H4 (cell line): ENCODE results near the gene DLX6. TPM values are rescaled to one million over a fixed set of nuclear protein-coding genes. Genes with fewer than 3 reads are reported as not detected.

Experiments used
- DNase-seq: peaks from one replicate; pipeline ENCODE4 v3.0.0-alpha.2; 2015; ENCODE audit warnings: low spot score
- total RNA-seq: library from RNA; depleted of rRNA; stranded (reverse); fragments of >200 nt; shearing (Covaris generic); gene quantifications from 2 replicates; pipeline ENCODE4 v1.2.3, GENCODE V29; 2014

DLX6 gene
- total RNA-seq, 1 experiment from 2014 or later: 1.7 TPM

DNA sequence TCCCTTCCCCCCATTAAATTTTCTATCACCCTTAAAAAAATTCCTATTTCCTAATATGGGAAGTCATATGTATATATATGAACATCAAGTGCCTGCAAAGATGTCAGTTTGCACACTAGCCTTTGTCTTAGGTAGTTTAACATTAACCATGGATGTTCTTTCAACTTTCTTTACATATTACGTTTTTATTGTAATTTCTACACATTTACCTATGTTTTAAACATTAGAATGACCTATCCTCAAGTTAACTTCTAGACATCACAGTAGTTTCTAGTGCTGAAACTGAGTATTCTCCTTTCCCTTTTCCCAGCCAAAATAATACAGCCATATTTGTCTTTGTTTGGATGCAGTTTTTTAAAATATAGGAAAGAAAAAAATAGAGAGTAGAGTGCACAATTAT, 5.8 kb downstream of the DLX6 start:
- no peak for DNase-seq

DNA sequence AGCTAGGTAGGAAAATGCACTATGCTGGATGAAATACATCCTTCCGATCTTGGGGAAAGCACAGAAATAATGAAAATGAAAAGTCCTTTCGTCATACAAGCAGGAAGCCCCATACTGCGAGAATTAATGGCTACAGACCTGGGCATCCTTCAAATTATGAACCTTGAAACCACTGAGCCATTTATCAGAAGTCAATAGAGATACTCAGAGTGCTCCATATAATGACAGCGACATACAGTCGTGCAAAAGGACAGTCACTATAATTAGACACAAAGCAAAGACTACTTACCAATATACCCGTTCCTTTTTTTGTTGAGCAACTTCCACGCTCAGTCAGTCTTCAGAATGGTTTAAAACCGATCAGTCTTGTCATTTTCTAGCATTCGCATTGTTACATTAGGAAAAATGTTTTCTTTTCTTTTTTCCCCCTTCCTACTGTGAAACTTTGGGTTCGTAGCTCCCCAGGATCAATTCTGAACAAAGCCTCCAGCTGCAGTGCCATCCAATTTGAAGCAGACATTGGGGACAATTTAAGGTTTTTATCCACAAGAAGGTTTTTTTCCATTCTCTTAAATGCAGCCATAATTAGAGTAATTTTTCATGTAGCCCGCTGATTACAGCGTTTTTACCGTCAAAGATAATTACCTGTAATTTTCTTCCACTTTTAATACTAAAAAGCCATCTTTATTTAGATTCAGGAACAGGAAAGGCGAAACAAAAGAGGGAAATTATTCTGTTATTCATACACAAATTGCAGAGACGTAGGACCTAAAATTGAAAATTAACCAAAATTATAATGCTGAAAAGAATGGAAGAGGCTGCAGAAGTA, 6.4 kb downstream of the DLX6 start:
- no peak for DNase-seq

DNA sequence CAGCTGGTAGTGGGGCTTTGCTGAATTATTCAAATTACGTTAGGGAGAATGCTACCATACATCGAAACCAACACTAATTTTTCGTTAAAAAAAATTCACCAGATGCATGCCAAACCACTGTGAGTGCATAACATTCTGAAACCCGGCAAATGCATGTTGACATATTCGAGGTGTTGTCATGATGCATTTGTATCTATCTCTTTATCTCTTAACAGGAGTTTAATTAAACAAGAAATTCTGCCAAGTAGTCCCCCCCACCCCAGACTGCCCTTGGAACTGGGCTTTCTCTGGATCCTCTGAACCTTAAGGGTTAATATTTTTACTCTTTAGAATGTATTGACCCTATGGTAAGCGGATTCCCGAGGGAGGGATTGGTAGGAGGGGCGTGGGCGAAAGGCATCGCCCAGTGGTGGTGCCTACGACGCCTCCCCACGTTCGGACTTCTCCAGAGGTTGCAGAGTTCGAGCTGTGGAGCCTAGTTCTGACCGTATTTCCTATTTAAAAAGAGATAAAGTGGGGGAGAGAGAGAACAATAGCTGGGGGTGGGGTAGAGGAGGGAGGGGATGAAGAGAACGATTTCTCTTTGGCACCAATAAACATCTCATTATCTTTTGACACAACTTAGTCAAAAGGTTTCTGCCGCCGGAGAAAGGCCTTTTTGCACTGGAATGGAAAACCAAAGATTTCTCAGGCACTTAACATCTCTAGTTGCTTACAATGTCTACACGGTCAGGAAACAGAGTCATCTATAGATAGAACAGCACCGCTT, 7.2 kb downstream of the DLX6 start:
- DNase-seq: no peak

DNA sequence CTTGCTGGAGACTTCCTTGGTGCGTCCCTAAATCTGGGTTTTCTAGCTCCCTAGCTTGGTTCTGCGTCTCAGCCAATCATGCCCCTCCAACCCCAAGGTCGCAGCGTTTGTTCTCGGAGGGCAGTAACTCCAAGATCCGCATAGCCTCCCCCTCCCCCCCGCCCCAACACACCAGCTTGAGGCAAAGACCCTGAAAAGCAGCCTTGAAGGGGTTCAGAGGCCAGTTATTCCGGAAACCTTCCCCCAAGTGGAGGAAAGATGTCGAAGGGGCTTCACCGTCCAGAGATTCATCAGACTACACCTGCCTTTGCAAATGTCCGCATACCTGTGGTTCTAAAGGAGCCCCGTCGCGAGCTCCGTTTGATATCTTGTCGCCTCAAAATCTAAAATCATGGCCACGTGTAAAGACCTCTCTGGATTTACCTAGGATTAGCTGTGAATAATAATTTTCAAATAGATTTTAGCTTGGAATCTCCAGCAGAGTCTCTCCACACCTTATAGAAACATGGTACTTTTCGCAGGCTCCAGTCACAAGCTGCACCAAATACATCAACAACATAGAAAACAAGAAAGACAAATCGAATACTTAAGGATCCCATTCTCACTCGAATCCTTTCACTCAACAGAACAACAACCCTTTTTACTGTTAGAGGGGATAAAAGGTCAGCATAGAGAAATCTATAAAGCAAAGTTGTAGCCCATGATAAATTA, 7.9 kb downstream of the DLX6 start:
- no peak for DNase-seq

DNA sequence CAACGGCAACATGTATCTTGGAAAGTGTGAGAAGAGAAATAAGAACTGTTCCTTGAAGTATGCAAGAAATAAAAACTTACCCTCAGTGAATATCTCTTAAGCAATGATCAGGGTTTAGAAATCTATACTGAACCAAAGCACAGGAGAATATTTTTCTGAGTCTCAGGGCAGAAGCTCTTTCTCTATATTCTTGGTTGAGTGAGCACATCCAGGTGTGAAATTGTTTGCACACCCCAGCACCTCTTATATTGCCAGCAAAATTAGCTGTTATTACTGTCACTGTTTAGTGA, 8.4 kb downstream of the DLX6 start:
- DNase-seq: no peak

DNA sequence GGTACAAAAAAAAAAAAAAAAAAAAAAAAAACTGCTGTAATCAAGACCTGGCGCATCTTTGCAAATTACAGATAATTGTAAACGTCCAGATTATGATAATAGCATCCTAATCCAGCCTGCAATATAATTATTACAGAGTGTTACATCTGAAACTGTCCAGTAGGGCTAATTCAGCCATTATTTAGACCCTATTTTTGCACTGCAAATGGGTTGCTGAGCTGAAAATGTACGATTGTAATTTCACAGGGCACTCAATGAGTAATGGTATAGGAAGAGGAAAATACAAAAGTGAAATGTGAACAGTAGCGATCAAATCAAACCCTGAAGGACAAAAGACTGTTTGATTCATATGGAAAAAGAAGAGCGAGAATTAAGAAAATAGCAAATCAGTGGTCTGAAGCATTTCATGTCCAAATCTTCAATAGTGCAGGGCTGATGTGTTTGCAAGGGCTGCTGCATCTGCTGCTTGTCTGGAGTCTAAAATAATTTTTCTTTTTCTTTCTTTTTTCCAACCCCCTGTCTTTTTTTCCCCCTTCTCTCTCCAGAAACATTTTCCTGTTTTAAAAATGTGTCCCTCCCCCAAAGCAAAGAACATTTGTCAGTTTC, 8.9 kb downstream of the DLX6 start:
- DNase-seq: no peak

DNA sequence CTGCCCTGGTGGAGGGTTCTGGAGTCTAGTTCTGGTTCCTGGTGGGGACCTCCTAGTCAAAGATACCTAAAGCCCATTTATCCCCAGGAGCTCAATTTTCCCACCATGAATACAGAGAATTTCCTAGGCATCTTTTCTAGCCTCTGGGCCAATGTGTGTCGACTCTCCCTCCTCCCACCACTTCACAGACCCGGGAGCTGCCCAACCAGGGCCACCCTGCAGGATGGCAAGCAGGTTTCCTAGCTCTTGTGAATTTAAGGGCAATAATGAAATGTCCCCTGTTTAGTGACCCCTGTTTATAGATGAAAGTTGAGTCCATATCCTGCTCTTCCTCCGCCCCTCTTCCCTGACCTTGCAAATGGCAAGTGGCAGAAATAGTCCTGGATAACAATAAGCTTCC, 9.9 kb downstream of the DLX6 start:
- no peak for DNase-seq

DNA sequence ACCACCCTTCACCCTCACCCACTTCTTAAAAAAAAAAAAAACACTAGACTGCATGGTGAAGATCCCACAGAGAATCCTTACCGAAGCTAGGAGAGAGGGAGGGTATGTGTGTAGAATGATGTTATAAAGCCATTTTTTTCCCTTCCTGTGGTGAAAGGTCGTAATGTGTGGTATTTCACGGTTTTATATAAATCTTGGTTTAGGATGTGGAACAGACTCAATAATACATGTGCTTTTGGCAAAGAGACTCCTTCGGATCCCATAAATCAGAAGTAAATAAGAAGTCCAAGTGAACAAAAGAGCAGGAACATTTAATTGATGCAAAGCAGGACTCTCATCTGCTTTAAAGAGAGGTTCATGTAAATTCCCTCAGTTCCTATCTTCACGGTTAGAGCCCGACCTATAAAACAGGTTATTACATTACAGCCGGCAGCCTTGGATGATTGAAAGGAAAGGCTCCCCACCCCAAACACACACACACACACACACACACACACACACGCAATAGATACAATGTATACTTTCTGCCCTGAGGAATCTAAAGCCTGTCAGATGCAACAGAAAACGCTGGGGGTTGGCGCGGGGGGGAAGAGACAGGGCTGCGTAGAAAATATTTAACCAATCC, 10.5 kb downstream of the DLX6 start:
- no peak for DNase-seq

DNA sequence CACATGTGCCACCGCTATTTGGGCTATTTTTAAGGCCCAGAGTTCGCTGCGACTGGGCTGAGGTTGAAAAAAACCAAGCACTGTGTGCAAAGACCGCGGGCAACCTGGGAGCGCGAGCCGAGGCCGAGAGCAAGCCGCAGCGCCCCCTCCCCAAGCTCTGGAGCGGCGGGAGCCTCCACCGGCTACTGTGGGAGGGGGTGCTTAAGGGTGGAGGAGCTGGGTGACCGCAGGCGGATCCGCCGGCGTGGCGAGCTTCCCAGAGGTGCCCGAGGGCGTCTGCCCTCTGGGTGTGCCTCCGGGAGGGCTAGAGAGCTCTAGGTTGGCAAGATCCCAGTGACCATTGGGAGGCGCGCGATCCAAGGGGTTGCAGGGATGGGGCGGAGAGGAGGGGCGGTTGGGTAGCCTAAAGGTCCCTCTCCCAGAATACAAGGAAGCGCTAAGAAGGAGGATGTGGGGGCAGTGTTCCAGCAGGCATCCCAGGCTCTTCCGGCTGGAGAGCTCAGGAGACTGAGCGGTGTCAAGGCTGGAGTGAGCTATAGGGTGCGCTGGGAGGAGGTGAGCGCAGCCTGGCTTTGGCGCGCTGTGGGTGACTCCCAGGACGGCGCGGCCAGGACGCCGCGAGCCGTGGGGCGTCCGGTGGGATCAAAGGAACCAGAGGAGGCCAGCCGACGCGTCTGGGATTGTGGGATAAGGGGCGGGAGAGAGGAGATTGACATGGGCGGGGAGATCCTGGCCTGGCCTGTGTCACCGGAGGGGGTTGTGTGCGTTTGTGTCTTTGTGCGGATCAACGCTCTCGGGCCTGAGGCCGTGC, 11.2 kb downstream of the DLX6 start:
- DNase-seq: no peak

DNA sequence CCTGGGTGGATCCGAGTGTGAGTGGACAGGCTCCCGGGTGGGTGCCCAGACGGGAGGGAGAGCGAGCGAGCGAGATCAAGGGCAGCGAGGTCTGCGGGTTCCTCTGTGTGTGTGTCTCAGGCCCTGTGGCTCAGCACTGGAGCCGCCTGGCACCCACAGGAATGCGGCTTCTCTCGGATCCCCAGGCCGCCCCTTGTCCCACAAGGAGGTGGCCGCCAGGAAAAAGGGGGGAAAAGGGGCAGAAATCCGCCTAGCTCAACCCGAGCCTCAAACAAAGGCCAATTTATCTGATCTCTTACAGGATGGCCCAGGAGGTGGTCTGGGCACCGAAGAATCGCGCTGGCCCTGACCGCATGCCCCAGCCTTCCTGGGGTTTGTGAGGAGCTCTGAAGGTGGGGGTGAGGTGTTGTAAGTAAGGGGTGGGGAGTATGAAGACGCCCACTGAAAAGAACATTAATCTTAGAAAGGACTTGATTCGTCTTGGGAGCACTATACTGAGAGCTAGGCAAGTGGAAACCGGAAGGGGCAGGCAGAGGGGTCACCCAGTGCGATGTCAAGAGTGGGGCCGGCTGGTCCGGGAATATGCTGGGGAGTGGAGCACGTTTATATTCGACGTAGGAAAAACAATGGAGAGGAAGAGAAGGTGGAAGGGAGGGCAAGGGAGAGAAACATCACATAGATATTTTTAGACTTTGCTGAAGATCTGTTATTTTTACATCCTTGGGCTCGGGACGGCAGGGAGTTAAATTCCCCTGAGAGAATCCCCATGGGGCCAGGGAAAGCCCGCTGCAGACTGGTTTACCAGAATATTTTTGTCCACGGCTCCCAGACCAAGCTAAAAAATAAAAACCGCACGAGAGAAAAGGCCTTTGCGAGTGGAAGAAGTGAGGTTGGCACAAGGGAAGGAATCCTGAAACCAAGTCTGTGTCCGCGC, 12.1 kb downstream of the DLX6 start:
- no peak for DNase-seq

DNA sequence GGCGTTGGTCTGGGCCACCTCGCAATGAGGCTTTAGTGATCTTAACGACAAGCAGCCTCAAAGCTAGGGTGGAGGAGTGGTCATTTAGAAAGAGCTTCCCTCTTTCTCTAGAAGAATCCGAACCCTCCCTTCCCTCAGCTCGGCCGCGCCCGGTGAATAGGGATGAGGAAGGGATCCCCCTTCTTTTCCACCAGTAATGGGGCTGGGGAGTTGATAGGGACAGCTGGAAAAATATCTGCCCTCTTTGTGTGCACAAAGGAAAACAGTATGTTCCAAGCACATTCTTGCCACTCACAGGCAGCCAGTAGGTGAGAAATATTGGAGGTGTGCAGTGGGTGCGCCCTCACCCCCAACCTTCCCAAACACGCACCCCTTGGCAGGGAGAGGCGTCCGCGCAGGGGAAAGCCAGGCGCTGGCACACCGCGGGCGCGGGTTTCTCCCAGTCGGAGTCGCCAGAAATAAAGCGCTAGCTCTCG, 12.8 kb downstream of the DLX6 start:
- no peak for DNase-seq

DNA sequence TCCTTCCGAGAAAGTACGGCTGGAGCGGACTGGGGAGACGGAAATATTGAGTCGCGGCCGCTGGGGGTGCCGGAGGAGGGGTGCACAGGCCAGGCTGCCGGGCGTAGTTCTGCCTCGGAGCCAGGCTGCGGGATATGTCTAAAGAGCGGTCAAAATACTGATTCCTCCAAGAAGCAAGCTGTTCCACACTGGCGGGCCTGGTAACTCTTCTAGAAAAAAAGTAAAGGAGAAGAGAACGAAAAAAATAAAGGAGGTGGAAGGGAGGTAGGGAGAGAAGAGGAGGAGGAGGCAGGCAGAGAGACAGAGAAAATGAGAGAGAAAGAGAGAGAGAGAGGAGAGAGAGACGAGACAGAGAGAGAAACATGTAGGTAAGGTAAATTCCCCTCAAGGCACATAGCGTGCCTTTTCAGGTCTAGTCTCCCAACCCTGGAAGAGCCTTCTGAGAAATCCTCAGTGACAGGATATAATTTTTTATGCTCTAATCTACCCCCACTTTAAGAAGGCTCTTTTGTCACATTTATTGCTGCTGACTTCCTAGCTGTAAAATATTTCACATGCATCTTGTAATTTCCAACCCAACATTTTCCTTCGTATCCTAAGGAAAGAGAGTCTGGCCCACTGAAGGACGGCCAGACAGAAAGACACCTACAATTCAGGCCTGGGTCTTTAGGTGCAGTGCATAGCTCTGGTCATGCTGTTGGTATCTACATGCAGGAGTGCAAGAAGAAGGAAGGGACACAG, 13.6 kb downstream of the DLX6 start:
- no peak for DNase-seq

DNA sequence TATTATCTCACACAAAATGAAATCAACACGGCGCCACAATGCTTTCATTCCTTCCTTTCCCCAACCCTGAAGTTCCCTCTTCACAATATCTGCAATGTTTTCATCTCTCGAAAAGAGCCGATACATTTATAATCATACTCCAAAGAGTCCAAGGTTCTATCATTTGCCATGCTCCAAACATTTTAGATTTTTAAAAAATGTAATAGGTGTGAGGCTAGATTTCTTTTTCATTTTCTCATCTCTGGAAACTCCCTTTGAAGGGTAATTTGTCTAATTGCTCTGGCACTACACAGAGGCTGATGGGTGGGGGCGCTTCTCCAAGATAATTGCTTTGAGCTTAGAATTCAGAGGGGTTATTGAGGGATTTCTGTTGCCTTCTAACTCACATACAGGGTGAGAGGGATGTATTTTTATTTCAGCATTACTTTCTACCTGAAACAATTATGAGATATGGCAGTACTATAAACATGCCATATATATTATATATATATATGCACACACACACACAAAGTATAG, 14.4 kb downstream of the DLX6 start:
- no peak for DNase-seq

DNA sequence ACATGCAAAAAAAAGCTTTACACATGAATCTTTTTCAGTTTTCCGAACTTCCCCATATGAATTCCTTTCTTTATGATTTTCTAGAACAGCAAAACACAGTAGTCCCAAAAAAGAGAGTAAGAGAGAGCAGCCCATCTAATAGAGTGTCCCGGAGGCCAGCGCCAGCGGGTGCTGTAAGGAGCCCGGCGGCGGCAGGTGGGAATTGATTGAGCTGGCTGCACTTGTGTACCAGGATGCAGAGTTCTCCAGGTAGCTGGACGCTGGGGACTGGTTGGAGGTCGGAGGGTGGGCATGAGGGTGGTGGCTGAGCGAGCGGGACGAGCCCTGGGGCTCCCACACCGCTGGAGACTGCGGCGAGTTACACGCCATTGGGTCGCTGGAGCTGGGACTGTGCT, 15.2 kb downstream of the DLX6 start:
- DNase-seq: no peak

DNA sequence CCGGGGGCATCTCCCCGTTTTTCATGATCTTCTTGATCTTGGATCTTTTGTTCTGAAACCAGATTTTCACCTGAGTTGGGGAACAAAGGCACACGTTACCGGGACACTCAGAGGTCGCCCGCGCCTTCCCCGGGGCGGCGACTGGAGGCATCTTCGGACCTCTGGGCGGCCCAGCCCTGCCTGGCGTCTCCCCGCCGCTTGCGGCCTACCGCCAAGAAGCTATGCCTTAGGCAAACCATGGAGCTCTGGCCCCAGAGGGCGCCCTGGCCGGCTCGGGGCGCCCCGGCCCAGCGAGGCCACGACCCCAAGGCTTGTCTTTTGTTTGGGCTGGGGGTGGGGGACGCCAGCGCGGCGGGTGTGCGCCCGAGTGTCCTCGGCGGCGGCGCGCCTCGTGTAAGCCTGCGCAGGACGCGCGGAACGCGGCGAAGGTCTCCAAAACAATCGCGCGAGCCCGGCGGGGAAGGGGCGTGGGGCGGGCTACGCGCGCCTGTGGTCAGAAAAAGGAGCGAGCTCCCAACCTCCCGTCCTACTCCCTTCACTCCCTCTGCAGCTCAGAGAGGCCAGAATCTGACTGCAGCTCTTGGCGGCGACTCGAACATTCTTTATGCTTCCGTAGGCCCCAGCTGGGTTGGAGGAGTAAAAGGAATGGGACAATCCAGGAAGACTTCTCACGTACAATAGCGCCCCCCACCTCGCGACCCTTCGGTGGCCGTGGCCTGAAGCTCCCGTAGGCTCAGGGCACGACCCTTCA, 15.8 kb downstream of the DLX6 start:
- no peak for DNase-seq

DNA sequence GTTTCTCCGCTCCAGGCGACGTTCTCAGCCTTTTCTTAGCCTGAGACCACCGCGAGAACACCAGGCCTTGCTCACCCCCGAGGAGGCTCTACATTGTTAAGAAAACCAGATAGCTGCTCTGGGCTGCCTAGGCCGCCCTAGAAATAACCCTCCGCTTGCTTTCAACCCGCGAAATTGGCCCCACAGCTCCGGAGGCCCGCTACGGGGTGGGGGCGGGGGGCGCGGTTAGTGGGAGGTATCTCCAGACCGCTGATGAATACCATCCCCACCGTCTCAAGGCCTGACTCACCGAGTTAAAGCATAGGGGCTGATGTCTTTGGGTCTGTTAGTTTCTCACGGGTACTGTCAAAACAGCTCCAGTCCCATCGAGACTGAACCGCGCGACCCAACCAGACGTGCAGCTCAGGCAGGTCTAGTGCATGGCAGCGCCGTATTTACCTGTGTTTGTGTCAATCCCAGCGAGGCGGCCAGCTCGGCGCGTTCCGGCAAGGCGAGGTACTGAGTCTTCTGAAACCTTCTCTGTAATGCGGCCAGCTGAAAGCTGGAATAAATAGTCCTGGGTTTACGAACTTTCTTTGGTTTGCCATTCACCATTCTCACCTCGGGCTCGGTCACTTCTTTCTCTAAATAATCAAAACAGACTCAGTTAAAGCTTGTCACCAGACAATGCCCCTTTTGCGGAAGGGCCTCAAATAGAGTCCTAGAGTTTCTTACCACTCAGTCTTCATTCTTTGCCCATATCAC, 16.6 kb downstream of the DLX6 start:
- no peak for DNase-seq
